Activated T-helper 17 cell treated with anti-CD3 and anti-CD28 coated beads, Interleukin-2, amount 50 U/mL, for 72 hours (primary cell): ENCODE measurements around the gene KLC1. TPM values are rescaled to one million over a fixed set of nuclear protein-coding genes. Genes with fewer than 3 reads are reported as not detected.
"Not testable (repeated sequence)": the region's sequence is repeated elsewhere in the genome, so short reads cannot be mapped to it uniquely, and the experiment has no call there.

Experiments
- ATAC-seq: fragments of 150-1000 bp; cut with Tn5 transposase; replicated peaks from 2 replicates; pipeline ENCODE4 v1.10.0; 2021; ENCODE audit warnings: mild to moderate bottlenecking, moderate library complexity
- H3K27ac Mint-ChIP-seq: one replicate; pipeline ENCODE4 v1.8.0; 2022; ENCODE audit warnings: mixed read lengths
- H3K27me3 Mint-ChIP-seq: one replicate; pipeline ENCODE4 v1.8.0; 2022; ENCODE audit warnings: mixed read lengths
- H3K36me3 Mint-ChIP-seq: one replicate; pipeline ENCODE4 v1.8.0; 2022; ENCODE audit warnings: low read depth, mild to moderate bottlenecking, mixed read lengths
- H3K4me1 Mint-ChIP-seq: one replicate; pipeline ENCODE4 v1.8.0; 2022; ENCODE audit warnings: mixed read lengths
- H3K4me3 Mint-ChIP-seq: one replicate; pipeline ENCODE4 v1.8.0; 2022; ENCODE audit warnings: mild to moderate bottlenecking, mixed read lengths
- H3K9me3 Mint-ChIP-seq: one replicate; pipeline ENCODE4 v1.8.0; 2022; ENCODE audit warnings: mixed read lengths
- total RNA-seq, 2 donors: library from RNA; stranded (reverse); gene quantifications; one replicate each; pipeline ENCODE4 v1.2.3, GENCODE V29; 2022

Gene KLC1
- total RNA-seq, 2 donors from 2014 or later = 135 to 137 TPM

DNA sequence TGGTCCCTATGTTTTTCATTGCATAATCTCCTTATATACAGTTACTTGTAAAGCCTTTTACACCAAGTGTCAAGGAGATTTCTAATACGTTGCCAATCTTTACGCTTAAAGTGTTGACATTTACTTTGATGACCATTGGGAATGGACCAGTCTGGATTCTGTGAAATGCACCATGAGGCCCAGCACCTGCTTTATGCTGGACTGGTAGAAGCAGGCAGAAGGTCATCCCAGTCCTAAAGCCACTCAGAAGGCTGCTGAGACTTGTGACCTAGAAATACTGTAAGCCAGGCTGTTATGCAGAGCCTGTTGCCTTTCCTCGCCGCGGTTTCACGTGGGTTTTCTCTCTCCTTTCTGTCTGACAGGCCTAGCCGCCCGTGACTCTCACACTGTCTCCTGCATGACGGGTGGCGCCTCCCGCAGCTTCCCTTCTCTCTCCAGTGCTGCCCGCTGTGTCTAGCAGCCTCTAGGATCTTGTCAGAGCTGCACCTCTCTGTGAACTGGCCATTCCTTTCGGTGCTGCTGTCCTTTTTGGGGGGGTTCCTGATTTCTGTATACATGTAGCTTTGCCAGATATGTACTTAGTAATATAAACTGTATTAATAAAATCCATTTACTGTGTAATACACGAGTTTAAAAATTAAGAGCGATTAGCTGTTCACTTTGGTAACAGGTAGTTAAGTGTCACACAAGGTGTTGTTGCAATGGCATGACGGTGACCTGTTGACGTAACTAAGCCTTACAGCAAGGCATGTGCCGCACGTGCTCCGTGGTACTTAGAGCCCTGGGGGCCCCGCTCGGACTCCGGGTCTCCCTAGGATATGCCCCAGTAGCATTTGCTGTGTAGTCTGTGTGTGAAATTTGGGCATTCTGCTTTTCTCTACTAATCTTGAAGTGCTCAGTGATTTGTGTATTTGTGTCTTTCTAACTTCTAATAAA is 56.5 kb downstream of the KLC1 start:
- Mint-ChIP-seq H3K27me3 (no peaks in the 10 kb centered on the region), H3K36me3 (peaks cover 95% of the 10 kb centered on the region), H3K4me3 (no peak overlapping the region), H3K4me1 (no peaks in the 10 kb centered on the region), H3K9me3 (no peaks in the 10 kb centered on the region), H3K27ac (peak overlapping the region; percentile 61)
- no peak for ATAC-seq

DNA sequence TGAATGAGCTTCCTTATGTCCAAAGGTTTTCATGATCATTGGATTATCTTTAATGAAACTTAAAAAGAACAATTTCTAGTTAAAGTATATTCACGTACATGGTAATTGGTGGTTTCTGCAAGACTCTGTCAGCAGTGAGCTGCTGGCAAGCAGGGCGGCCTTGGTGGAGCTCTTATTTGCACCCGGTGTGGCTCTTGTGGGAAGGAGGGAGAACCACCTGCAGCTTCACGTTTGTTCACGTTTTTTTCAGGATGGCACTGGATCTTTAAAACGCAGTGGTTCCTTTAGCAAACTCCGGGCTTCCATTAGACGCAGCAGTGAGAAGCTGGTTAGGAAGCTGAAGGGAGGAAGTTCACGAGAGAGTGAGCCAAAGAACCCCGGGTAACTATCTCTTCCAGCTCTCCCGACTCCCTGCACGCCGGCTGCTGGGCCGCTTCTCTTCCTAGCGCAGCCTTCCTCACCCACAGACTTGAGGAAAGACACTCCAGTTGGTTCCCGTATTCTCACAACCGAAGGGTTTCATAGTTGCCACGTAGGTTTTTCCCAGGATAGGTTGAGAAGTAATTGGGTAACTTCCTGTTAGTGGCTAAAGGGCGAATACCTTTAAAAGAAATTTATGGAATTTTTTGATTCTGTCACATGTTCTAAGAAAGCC is 57.9 kb downstream of the KLC1 start:
- no peaks in the 10 kb centered on the region for H3K4me1 Mint-ChIP-seq
- H3K27ac Mint-ChIP-seq = no peak overlapping the region
- no peak for ATAC-seq
- no peak overlapping the region for H3K4me3 Mint-ChIP-seq
- H3K36me3 Mint-ChIP-seq = peaks cover 87% of the 10 kb centered on the region
- no peaks in the 10 kb centered on the region for H3K27me3 Mint-ChIP-seq
- no peaks in the 10 kb centered on the region for H3K9me3 Mint-ChIP-seq

- H3K36me3 Mint-ChIP-seq = peaks cover 86% of the 10 kb centered on the region
- H3K4me3 Mint-ChIP-seq = no peak overlapping the region
- ATAC-seq = no peak
- H3K4me1 Mint-ChIP-seq = no peaks in the 10 kb centered on the region
- H3K27me3 Mint-ChIP-seq = no peaks in the 10 kb centered on the region
- no peak overlapping the region for H3K27ac Mint-ChIP-seq
- H3K9me3 Mint-ChIP-seq = no peaks in the 10 kb centered on the region
Observed at GRCh38 chr14:103687712-103688111, 58.7 kb downstream of the KLC1 start.

DNA sequence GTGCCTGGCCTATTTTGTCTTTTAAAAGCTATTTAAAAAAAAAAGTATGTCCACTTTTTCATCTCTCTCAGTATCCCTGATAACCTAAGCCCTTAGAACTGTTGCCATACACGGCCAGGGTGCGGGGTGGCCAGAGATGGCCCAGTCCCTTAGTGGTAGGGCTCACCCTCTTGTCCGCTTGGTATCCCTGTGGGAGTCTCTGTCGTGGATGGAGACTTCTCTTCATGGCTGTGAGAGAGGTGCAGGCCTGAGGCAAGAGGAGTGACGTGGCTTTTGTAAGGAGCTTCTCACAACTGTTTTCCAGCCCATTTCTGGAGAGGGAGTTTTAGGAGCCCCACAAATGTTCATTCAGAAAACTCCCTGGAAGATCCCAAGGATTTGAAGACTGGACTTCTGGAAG is 59.4 kb downstream of the KLC1 start:
- no peaks in the 10 kb centered on the region for H3K4me1 Mint-ChIP-seq
- peaks cover 86% of the 10 kb centered on the region for H3K36me3 Mint-ChIP-seq
- no peak overlapping the region for H3K4me3 Mint-ChIP-seq
- no peak for ATAC-seq
- no peak overlapping the region for H3K27ac Mint-ChIP-seq
- no peaks in the 10 kb centered on the region for H3K27me3 Mint-ChIP-seq
- H3K9me3 Mint-ChIP-seq = no peaks in the 10 kb centered on the region

GRCh38 chr14:103688906-103689902 is 60.2 kb downstream of the KLC1 start:
- no peak for ATAC-seq
- Mint-ChIP-seq H3K27ac (no peak overlapping the region), H3K27me3 (no peaks in the 10 kb centered on the region)

DNA sequence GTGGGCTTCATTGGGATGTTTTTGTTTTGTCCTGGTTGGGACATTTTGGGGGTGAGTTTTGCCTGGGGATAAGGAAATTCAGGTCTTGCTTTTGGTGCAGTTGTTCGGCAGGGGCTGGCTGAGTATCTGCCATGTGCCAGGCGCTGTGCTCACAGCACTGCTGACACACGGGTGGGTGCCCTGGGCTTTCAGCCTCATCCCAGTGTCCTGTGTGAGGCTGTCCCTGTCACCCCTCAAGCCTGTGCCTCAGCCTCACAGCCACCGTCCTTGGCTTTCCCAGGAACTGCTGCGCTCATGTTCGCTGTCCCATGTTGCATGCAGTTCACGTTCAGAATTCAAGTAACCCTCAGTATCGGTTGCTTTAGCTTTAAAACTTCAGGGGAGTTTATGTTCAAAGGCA is 61.3 kb downstream of the KLC1 start:
- no peaks in the 10 kb centered on the region for H3K27me3 Mint-ChIP-seq
- H3K9me3 Mint-ChIP-seq = no peaks in the 10 kb centered on the region
- H3K4me3 Mint-ChIP-seq = no peak overlapping the region
- H3K4me1 Mint-ChIP-seq = no peaks in the 10 kb centered on the region
- no peak overlapping the region for H3K27ac Mint-ChIP-seq
- no peak for ATAC-seq
- peaks cover 79% of the 10 kb centered on the region for H3K36me3 Mint-ChIP-seq

More at GRCh38 chr14:103688906-103689902, 60.2 kb downstream of the KLC1 start:
- H3K4me1 Mint-ChIP-seq = no peaks in the 10 kb centered on the region
- H3K36me3 Mint-ChIP-seq = peaks cover 86% of the 10 kb centered on the region
- no peaks in the 10 kb centered on the region for H3K9me3 Mint-ChIP-seq
- H3K4me3 Mint-ChIP-seq = no peak overlapping the region

GRCh38 chr14:103691655-103692054 is 62.6 kb downstream of the KLC1 start:
- not testable (repeated sequence) for H3K27ac Mint-ChIP-seq, ATAC-seq, H3K27me3 Mint-ChIP-seq, H3K4me1 Mint-ChIP-seq, H3K9me3 Mint-ChIP-seq, H3K4me3 Mint-ChIP-seq
- peaks cover 73% of the 10 kb centered on the region for H3K36me3 Mint-ChIP-seq

DNA sequence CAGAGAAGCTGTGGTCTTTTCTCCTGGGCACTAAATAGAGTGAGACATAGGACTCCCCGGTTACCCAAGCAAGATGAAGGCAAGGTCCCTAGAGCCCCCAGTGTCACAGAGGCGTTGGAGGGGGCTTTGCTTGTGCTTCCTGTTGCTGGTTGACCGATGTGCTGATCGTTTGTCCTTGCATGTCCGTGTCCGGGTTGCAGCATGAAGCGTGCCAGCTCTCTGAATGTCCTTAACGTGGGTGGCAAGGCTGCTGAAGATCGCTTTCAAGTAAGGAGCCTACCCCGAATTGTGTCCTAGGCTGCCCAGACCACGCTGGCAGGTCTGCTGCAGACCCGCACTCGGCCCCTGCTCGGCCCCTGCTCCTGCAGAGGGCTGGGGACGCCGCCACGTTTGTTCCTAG is 63.1 kb downstream of the KLC1 start:
- Mint-ChIP-seq H3K4me3 (no peak overlapping the region), H3K27me3 (no peaks in the 10 kb centered on the region), H3K4me1 (no peaks in the 10 kb centered on the region), H3K9me3 (no peaks in the 10 kb centered on the region), H3K36me3 (peaks cover 71% of the 10 kb centered on the region), H3K27ac (no peak overlapping the region)
- ATAC-seq = no peak

- Mint-ChIP-seq H3K4me1 (no peaks in the 10 kb centered on the region), H3K27ac (no peak overlapping the region), H3K4me3 (no peak overlapping the region), H3K27me3 (no peaks in the 10 kb centered on the region), H3K36me3 (peaks cover 72% of the 10 kb centered on the region), H3K9me3 (no peaks in the 10 kb centered on the region)
- no peak for ATAC-seq
Observed at GRCh38 chr14:103692871-103693270, 63.9 kb downstream of the KLC1 start.

- Mint-ChIP-seq H3K27me3 (no peaks in the 10 kb centered on the region), H3K9me3 (no peaks in the 10 kb centered on the region), H3K36me3 (peaks cover 70% of the 10 kb centered on the region), H3K4me1 (no peaks in the 10 kb centered on the region), H3K4me3 (no peak overlapping the region), H3K27ac (no peak overlapping the region)
- ATAC-seq = no peak
Observed at GRCh38 chr14:103693515-103693914, 64.5 kb downstream of the KLC1 start.

DNA sequence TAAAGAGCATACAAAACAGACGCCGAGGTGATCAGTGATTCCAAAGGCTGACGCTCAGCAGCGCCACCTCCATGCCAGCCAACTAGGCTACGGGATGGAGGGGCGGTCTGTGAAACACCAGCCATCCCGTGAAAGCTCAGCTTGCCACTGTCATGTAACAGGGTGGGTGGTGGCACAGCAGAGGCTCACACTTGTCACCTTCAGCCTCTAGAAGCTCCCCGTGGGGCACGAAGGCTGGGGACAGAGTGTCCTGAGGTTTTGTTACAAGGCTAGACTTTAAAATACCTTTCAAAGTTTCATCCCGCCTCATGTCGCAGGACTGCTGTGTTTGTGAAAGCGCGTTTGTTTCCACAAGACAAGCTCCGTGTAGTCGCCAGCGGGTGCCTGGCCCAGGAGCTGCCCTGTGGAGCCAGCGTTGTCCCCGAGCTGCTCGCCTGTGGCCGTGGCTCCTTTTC is 65.6 kb downstream of the KLC1 start:
- no peak for ATAC-seq
- no peaks in the 10 kb centered on the region for H3K27me3 Mint-ChIP-seq
- peaks cover 67% of the 10 kb centered on the region for H3K36me3 Mint-ChIP-seq
- no peaks in the 10 kb centered on the region for H3K9me3 Mint-ChIP-seq
- no peaks in the 10 kb centered on the region for H3K4me1 Mint-ChIP-seq
- no peak overlapping the region for H3K4me3 Mint-ChIP-seq
- no peak overlapping the region for H3K27ac Mint-ChIP-seq

- Mint-ChIP-seq H3K27ac (peak overlapping the region; percentile 47), H3K9me3 (no peaks in the 10 kb centered on the region), H3K4me1 (no peaks in the 10 kb centered on the region)
Observed at GRCh38 chr14:103695296-103696069, 66.5 kb downstream of the KLC1 start.

GRCh38 chr14:103696070-103696402 is 67.0 kb downstream of the KLC1 start:
- ATAC-seq = no peak

More at GRCh38 chr14:103695296-103696069, 66.5 kb downstream of the KLC1 start:
- no peaks in the 10 kb centered on the region for H3K27me3 Mint-ChIP-seq
- peaks cover 63% of the 10 kb centered on the region for H3K36me3 Mint-ChIP-seq
- no peak overlapping the region for H3K4me3 Mint-ChIP-seq
- no peak for ATAC-seq

More at GRCh38 chr14:103696070-103696402, 67.0 kb downstream of the KLC1 start:
- Mint-ChIP-seq H3K4me1 (no peaks in the 10 kb centered on the region), H3K36me3 (peaks cover 62% of the 10 kb centered on the region), H3K27ac (peak overlapping the region; percentile 25), H3K27me3 (no peaks in the 10 kb centered on the region), H3K4me3 (no peak overlapping the region), H3K9me3 (no peaks in the 10 kb centered on the region)
